Endothelial cell (in vitro differentiated cells): ENCODE results near the gene SRRM4. TPM values are rescaled to one million over a fixed set of nuclear protein-coding genes. Genes with fewer than 3 reads are reported as not detected.

ENCODE experiments used
- DNase-seq: peaks from one replicate; pipeline ENCODE4 v3.0.0; 2021; ENCODE audit warnings: low spot score
- H3K27ac Mint-ChIP-seq: one replicate; pipeline ENCODE4 v1.8.0; 2021; ENCODE audit warnings: mixed read lengths, inconsistent platforms; ENCODE audit not compliant: unreplicated experiment
- H3K27me3 Mint-ChIP-seq: one replicate; pipeline ENCODE4 v1.8.0; 2021; ENCODE audit warnings: mild to moderate bottlenecking, moderate library complexity, mixed read lengths, inconsistent platforms; ENCODE audit not compliant: unreplicated experiment
- H3K36me3 Mint-ChIP-seq: one replicate; pipeline ENCODE4 v1.8.0; 2021; ENCODE audit warnings: mild to moderate bottlenecking, low read depth, mixed read lengths, inconsistent platforms; ENCODE audit not compliant: unreplicated experiment
- H3K4me1 Mint-ChIP-seq: one replicate; pipeline ENCODE4 v1.8.0; 2021; ENCODE audit warnings: mild to moderate bottlenecking, mixed read lengths, inconsistent platforms; ENCODE audit not compliant: unreplicated experiment
- H3K4me3 Mint-ChIP-seq: one replicate; pipeline ENCODE4 v1.8.0; 2021; ENCODE audit warnings: mild to moderate bottlenecking, mixed read lengths, inconsistent platforms; ENCODE audit not compliant: unreplicated experiment
- H3K9me3 Mint-ChIP-seq: one replicate; pipeline ENCODE4 v1.8.0; 2021; ENCODE audit warnings: mixed read lengths, inconsistent platforms; ENCODE audit not compliant: unreplicated experiment
- total RNA-seq: library from RNA; stranded (reverse); fragmentation: NEBNext Ultra II Directional; extraction: Animal tissue kit (Norgen Biotek cat#: 25700); gene quantifications from one replicate; pipeline ENCODE4 v1.2.1, GENCODE V29; 2021; ENCODE audit not compliant: unreplicated experiment
- TF ChIP-seq, protein P1 (sequence below): fragments of 200-600 bp; sonication (generic); IDR thresholded peaks from one replicate; pipeline ENCODE4 v1.5.0; 2021; ENCODE audit warnings: antibody characterized with exemption; ENCODE audit not compliant: unreplicated experiment

Gene SRRM4
- total RNA-seq, 1 donor from 2014 or later, result 3.6 TPM

DNA sequence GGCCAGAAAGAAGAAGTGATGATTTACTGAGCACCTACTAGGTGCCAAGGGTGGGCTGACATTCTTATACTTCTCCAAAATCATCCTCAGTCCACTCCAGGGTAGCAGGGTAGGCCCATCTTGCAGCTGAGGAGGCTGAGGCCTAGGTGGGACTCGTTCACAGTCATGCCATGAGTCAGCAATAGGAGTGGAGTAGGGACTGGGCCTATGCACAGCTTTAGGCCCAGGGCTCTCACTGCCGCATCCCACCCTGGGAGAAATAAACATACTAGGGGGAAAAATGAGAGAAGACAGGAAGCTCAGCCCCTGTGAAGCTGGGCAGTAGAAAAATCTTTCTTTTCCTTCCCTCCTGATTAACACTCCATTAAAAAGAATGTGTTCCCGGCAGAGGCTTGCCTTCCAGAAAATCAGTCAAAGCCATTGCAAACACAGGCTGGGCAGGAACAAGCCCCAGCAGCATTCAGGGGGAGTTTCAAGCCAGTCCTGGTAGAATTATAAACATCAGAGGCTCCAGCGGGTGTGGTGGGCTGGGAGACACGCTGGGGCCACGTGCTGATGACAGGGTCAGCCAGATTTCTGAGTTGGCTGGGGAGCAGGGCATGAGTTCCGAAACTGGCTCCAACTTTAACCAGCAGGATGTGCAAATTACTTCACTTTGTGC lies 199.2 kb downstream of the SRRM4 start:
- Mint-ChIP-seq H3K27me3 (peaks cover 8% of the 10 kb centered on the region), H3K4me3 (no peak overlapping the region), H3K9me3 (no peaks in the 10 kb centered on the region), H3K4me1 (peaks cover 11% of the 10 kb centered on the region), H3K36me3 (no peaks in the 10 kb centered on the region), H3K27ac (no peak overlapping the region)
- TF ChIP-seq, protein P1, sequence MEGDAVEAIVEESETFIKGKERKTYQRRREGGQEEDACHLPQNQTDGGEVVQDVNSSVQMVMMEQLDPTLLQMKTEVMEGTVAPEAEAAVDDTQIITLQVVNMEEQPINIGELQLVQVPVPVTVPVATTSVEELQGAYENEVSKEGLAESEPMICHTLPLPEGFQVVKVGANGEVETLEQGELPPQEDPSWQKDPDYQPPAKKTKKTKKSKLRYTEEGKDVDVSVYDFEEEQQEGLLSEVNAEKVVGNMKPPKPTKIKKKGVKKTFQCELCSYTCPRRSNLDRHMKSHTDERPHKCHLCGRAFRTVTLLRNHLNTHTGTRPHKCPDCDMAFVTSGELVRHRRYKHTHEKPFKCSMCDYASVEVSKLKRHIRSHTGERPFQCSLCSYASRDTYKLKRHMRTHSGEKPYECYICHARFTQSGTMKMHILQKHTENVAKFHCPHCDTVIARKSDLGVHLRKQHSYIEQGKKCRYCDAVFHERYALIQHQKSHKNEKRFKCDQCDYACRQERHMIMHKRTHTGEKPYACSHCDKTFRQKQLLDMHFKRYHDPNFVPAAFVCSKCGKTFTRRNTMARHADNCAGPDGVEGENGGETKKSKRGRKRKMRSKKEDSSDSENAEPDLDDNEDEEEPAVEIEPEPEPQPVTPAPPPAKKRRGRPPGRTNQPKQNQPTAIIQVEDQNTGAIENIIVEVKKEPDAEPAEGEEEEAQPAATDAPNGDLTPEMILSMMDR, result no peak
- DNase-seq, result no peak

DNA sequence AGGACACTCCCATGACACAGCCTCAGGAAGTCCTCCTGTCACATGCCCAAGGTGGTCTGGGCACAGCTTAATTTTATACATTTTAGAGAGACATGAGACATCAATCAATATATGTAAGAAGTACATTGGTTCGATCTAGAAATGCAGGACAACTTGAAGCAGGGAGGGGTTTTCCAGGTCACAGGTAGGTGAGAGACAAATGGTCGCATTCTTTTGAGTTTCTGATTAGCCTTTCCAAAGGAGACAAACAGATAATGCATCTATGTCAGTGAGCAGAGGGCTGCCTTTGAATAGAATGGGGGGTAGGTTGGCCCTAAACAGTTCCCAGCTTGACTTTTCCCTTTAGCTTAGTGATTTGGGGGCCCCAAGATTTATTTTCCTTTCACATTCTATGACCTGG lies 199.9 kb downstream of the SRRM4 start:
- no peak for DNase-seq
- Mint-ChIP-seq H3K4me1 (peaks cover 11% of the 10 kb centered on the region), H3K27ac (no peak overlapping the region), H3K9me3 (no peaks in the 10 kb centered on the region), H3K36me3 (no peaks in the 10 kb centered on the region), H3K27me3 (peaks cover 8% of the 10 kb centered on the region), H3K4me3 (no peak overlapping the region)
- TF ChIP-seq, protein P1, result no peak

DNA sequence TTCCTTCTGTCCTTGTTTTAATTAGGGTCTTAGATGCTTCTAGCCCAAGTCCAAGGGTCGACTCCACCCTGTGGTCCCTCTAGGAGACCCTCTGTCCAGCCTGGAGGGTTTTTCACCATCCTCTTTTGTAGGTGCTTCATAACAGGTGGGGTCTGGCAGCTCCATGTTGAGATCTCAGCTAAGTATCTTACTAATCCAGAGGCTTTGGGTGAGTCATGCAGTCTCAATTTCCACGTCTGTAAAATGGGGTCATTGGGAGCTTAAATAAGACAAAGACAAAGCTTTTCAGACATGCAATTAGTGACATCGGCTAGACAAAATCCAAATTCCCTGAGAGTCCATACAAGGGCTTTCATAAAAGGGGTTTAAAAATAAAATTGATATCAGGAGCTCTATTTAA lies 200.6 kb downstream of the SRRM4 start:
- peaks cover 8% of the 10 kb centered on the region for H3K27me3 Mint-ChIP-seq
- TF ChIP-seq, protein P1, result no peak
- no peaks in the 10 kb centered on the region for H3K36me3 Mint-ChIP-seq
- no peak for DNase-seq
- no peaks in the 10 kb centered on the region for H3K9me3 Mint-ChIP-seq
- no peak overlapping the region for H3K27ac Mint-ChIP-seq
- peaks cover 11% of the 10 kb centered on the region for H3K4me1 Mint-ChIP-seq
- no peak overlapping the region for H3K4me3 Mint-ChIP-seq

DNA sequence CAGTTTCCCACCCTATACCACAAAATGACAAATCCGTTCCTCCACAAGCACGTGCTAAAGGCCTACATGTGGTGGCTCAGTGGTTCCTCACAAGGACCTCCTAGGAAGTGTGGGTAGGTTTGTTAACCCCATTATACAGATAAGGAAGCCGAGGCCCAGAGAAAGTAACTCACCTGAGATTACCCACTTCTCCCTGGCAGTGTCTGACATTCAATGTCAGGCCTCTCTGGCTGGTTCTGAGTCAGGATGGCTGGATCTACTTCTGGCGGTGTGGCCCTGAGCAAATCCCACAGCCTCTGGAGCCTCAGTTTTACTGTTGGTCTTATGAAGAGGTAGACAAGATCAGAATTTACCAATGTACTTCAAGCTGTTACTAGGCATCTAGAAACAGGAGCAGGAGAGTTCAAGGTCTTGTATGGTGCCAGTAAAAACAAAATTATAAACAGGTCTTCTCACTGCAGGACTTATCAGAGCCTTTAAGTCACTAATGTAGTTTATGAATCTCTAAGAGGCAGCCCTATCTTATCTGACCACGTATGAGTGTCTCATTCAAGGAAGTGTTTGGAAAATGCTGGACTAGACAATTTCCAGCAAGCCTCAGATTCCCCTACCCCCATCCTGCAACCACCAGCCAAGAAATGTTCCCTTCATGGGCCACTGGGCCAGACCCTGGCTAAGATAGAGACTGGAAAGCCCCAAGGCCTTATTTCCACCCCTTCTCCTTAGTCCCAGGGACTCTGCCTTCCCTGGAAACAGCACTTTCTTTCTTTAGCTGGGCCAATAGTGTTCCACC lies 201.6 kb downstream of the SRRM4 start:
- no peaks in the 10 kb centered on the region for H3K36me3 Mint-ChIP-seq
- peaks cover 11% of the 10 kb centered on the region for H3K4me1 Mint-ChIP-seq
- peaks cover 9% of the 10 kb centered on the region for H3K27me3 Mint-ChIP-seq
- DNase-seq, result no peak
- no peak overlapping the region for H3K4me3 Mint-ChIP-seq
- H3K9me3 Mint-ChIP-seq, result no peaks in the 10 kb centered on the region
- TF ChIP-seq, protein P1, result no peak
- no peak overlapping the region for H3K27ac Mint-ChIP-seq
